Calu3 (cell line): ENCODE measurements around the gene WAS. TPM values are rescaled to one million over a fixed set of nuclear protein-coding genes. Genes with fewer than 3 reads are reported as not detected.

Experiments used
- BruUV-seq: library from RNA; stranded (reverse); fragments of 400-500 nt; replicated peaks from 2 replicates; lab custom pipeline; 2021; lab: Mats Ljungman, UMichigan
- CTCF ChIA-PET: fragments of 300-600 bp; sonication (Branson Sonifier 250); formaldehyde crosslinking; loops from one replicate; lab custom pipeline; 2022; ENCODE audit warnings: antibody characterized with exemption; lab: Charles Lee
- DNase-seq: peaks from one replicate; pipeline ENCODE4 v3.0.0; 2022
- H3K27ac Mint-ChIP-seq: one replicate; pipeline ENCODE4 v1.8.0; 2022; ENCODE audit warnings: mixed read lengths; ENCODE audit not compliant: unreplicated experiment
- H3K27me3 Mint-ChIP-seq: one replicate; pipeline ENCODE4 v1.8.0; 2022; ENCODE audit warnings: mixed read lengths; ENCODE audit not compliant: unreplicated experiment
- H3K36me3 Mint-ChIP-seq: one replicate; pipeline ENCODE4 v1.8.0; 2022; ENCODE audit warnings: mild to moderate bottlenecking, moderate library complexity, mixed read lengths; ENCODE audit not compliant: insufficient read depth, unreplicated experiment
- H3K4me1 Mint-ChIP-seq: one replicate; pipeline ENCODE4 v1.8.0; 2022; ENCODE audit warnings: mild to moderate bottlenecking, low read depth, mixed read lengths; ENCODE audit not compliant: unreplicated experiment
- H3K4me3 Mint-ChIP-seq: one replicate; pipeline ENCODE4 v1.8.0; 2022; ENCODE audit warnings: mild to moderate bottlenecking, low read depth, moderate library complexity, mixed read lengths; ENCODE audit not compliant: unreplicated experiment
- H3K9me3 Mint-ChIP-seq: one replicate; pipeline ENCODE4 v1.8.0; 2022; ENCODE audit warnings: low read depth, mixed read lengths; ENCODE audit not compliant: unreplicated experiment
- CTCF ChIP-seq: fragments of 200-600 bp; IDR thresholded peaks from one replicate; pipeline ENCODE4 v1.8.0; 2022; ENCODE audit warnings: antibody characterized with exemption; ENCODE audit not compliant: unreplicated experiment
- intact Hi-C: fragments of 100-400 bp; cut with micrococcal nuclease; formaldehyde crosslinking; loops from one replicate; pipeline ENCODE4 v1.10.0; 2022; ENCODE audit not compliant: unreplicated experiment
- total RNA-seq: library from RNA; stranded (reverse); gene quantifications from 2 replicates; pipeline ENCODE4 v1.2.3, GENCODE V29; 2022

WAS gene
- total RNA-seq, 1 experiment from 2014 or later: not detected

GRCh38 chrX:48720577-48721250 lies 37.1 kb downstream of the WAS start:
- H3K4me1 Mint-ChIP-seq: no peaks in the 10 kb centered on the region
- BruUV-seq: no TSS peak
- DNase-seq: no peak
- no peak overlapping the region for H3K27ac Mint-ChIP-seq
- H3K4me3 Mint-ChIP-seq: no peak overlapping the region
- H3K27me3 Mint-ChIP-seq: peaks cover 8% of the 10 kb centered on the region
- no peak for TF ChIP-seq CTCF
- intact Hi-C loops: no loop called here
- CTCF ChIA-PET: no interaction called here
- H3K9me3 Mint-ChIP-seq: peaks cover 3% of the 10 kb centered on the region
- no peaks in the 10 kb centered on the region for H3K36me3 Mint-ChIP-seq

- no peak for TF ChIP-seq CTCF
- H3K4me3 Mint-ChIP-seq: no peak overlapping the region
- BruUV-seq: no TSS peak
Measured at GRCh38 chrX:48721916-48722315, 38.3 kb downstream of the WAS start.

DNA sequence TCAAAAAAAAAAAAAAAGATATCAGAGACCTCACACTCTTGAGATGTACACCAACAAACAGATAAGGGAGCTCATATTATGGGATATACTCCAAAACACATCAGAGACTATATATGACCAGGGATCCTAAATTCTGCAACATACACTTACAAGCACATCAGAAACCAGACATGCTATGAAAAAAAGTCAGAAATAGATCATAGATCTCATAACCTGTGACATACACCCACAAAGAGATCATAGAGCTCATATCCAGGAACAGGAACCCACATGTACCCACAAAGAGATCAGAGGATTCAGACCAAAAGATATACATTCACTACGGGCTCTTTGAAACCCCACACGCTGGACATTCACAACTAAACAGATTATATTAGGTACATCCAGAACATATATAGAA lies 43.0 kb downstream of the WAS start:
- intact Hi-C loops: no loop called here
- DNase-seq: no peak
- BruUV-seq: no TSS peak
- H3K4me3 Mint-ChIP-seq: no peak overlapping the region
- H3K4me1 Mint-ChIP-seq: no peaks in the 10 kb centered on the region
- peaks cover 31% of the 10 kb centered on the region for H3K27me3 Mint-ChIP-seq
- no peaks in the 10 kb centered on the region for H3K36me3 Mint-ChIP-seq
- H3K27ac Mint-ChIP-seq: no peak overlapping the region
- TF ChIP-seq CTCF: no peak
- no peaks in the 10 kb centered on the region for H3K9me3 Mint-ChIP-seq
- CTCF ChIA-PET: no interaction called here

More at GRCh38 chrX:48721916-48722315, 38.3 kb downstream of the WAS start:
- Mint-ChIP-seq H3K27ac (no peak overlapping the region), H3K36me3 (no peaks in the 10 kb centered on the region), H3K27me3 (no peaks in the 10 kb centered on the region), H3K9me3 (peaks cover 3% of the 10 kb centered on the region), H3K4me1 (no peaks in the 10 kb centered on the region)
- DNase-seq: no peak
- CTCF ChIA-PET: no interaction called here
- intact Hi-C loops: no loop called here

GRCh38 chrX:48728653-48729052 lies 45.1 kb downstream of the WAS start:
- no peaks in the 10 kb centered on the region for H3K36me3 Mint-ChIP-seq
- no peaks in the 10 kb centered on the region for H3K9me3 Mint-ChIP-seq
- H3K27ac Mint-ChIP-seq: no peak overlapping the region
- intact Hi-C loops: no loop called here
- CTCF ChIA-PET: no interaction called here
- no peak for TF ChIP-seq CTCF
- no TSS peak for BruUV-seq
- DNase-seq: no peak
- no peak overlapping the region for H3K4me3 Mint-ChIP-seq
- no peaks in the 10 kb centered on the region for H3K4me1 Mint-ChIP-seq
- peaks cover 31% of the 10 kb centered on the region for H3K27me3 Mint-ChIP-seq
